Activated T-cell treated with anti-CD3 and anti-CD28 coated beads, Interleukin-2, amount 50 U/mL, for 4 hours (primary cell): ENCODE results near the gene DARS1. TPM values are rescaled to one million over a fixed set of nuclear protein-coding genes. Genes with fewer than 3 reads are reported as not detected.
"Not testable (repeated sequence)": the region's sequence is repeated elsewhere in the genome, so short reads cannot be mapped to it uniquely, and the experiment has no call there.

Experiments used
- ATAC-seq, 2 donors: fragments of 200-7000 bp; cut with Tn5 transposase; one replicate each; pipeline ENCODE4 v1.10.0; 2021
- DNase-seq: peaks from one replicate; pipeline ENCODE4 v3.0.0-alpha.2; 2020
- H3K27me3 Mint-ChIP-seq: one replicate; pipeline ENCODE4 v1.8.0; 2021; ENCODE audit warnings: low read depth, mixed read lengths
- H3K36me3 Mint-ChIP-seq: one replicate; pipeline ENCODE4 v1.8.0; 2022; ENCODE audit warnings: mixed read lengths; ENCODE audit not compliant: insufficient read depth
- H3K4me1 Mint-ChIP-seq: one replicate; pipeline ENCODE4 v1.8.0; 2021; ENCODE audit warnings: low read depth, mixed read lengths
- H3K4me3 Mint-ChIP-seq: one replicate; pipeline ENCODE4 v1.8.0; 2021; ENCODE audit warnings: mild to moderate bottlenecking, moderate library complexity, mixed read lengths
- H3K9me3 Mint-ChIP-seq: one replicate; pipeline ENCODE4 v1.8.0; 2021; ENCODE audit warnings: mixed read lengths
- total RNA-seq, 3 donors: library from RNA; stranded (reverse); gene quantifications; one replicate each; pipeline ENCODE4 v1.2.1, GENCODE V29; 2021

Gene DARS1
- total RNA-seq, 3 donors from 2014 or later: 97.8 to 107 (median 103) TPM

DNA sequence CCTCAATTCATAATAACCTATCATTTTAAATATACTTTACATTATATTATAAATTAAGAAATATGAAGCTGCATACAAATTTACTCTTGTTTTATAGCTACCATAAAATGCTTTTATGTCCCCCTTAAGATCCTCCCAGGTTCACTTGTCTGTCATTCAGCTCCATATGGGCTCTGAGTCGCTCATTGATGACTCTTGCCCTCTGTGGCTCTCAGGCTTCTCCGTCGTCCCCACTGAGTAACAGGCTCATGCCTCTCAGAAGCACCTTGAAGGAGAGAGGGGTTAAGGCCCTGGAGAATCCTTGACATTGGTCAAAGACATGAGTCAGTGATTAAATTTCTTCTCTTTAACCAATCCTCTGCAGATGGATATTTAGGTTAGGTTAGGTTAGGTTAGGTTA is 103.0 kb downstream of the DARS1 start:
- H3K9me3 Mint-ChIP-seq: no peaks in the 10 kb centered on the region
- no peaks in the 10 kb centered on the region for H3K36me3 Mint-ChIP-seq
- no peak overlapping the region for H3K4me3 Mint-ChIP-seq
- ATAC-seq (peak in 1 of 2 donors; percentile 53), DNase-seq (no peak)
- peaks cover under 1% of the 10 kb centered on the region for H3K27me3 Mint-ChIP-seq
- peaks cover 3% of the 10 kb centered on the region for H3K4me1 Mint-ChIP-seq

DNA sequence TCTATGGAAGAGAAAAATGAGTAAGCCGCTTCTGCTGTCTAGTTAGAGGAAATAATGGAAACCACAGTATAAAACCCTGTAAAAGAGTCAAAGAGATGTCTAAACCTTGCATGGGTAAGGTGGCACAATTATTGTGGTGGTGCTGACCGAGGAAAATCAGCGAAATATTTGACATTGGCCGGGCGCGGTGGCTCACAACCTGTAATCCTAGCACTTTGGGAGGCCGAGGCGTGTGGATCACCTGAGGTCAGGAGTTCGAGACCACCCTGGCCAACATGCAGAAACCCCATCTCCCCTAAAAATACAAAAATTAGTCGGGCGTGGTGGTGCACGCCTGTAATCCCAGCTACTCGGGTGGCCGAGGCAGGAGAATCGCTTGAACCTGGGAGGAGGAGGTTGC is 108.7 kb downstream of the DARS1 start:
- H3K27me3 Mint-ChIP-seq, ATAC-seq, DNase-seq, H3K9me3 Mint-ChIP-seq: not testable (repeated sequence)
- Mint-ChIP-seq H3K4me3 (peak overlapping the region; percentile 95), H3K36me3 (peaks cover 23% of the 10 kb centered on the region), H3K4me1 (peaks cover 33% of the 10 kb centered on the region)

DNA sequence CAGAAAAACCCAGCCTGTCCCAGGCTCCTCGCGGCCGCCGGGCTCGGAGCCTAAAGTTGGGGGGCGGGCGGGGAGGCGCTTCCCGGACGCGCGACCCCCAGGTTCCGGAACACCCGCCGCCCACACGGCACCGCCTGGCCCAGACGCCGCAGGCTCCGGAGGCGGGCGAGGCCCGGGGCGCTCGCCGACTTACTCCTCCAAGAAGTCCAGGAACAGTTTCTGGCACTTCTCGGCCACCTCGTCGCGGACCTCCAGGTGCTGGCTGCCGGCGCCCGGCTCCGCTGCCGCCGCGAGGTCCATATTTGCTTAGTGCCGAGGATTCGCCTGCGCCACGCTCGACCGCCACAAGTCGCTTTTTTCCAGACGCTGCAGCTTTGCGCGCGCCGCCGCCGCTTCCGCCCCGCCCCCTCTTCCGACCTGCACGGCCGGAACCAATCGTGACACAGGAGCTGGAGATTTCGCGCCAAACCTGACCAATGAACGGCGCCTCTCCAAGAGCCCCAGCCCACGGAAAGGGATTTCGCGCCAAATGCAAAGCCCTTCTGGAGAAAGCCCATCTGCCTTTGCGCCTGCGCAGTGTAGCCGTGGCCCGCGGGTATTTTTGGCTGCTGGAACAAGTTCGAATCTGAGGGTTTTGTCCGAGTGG is 109.2 kb downstream of the DARS1 start, which contains the start of gene MCM6:
Gene MCM6, minus strand, starts transcription at position 378 of the 646 bp plus-strand sequence. Its CDS starts 78 bp downstream, at position 300.
- Mint-ChIP-seq H3K36me3 (peaks cover 25% of the 10 kb centered on the region), H3K9me3 (no peaks in the 10 kb centered on the region), H3K27me3 (no peaks in the 10 kb centered on the region), H3K4me3 (peak within 1 kb of the TSS; percentile 95), H3K4me1 (peaks cover 35% of the 10 kb centered on the region)
- peak; percentile 97 for DNase-seq
- ATAC-seq: peak; percentile 88 to 90

- Mint-ChIP-seq H3K27me3 (no peaks in the 10 kb centered on the region), H3K9me3 (no peaks in the 10 kb centered on the region), H3K4me3 (peak overlapping the region; percentile 95), H3K4me1 (peaks cover 38% of the 10 kb centered on the region), H3K36me3 (peaks cover 30% of the 10 kb centered on the region)
- DNase-seq: peak; percentile 70
- ATAC-seq: peak; percentile 85 to 86
Observed at GRCh38 chr2:135875491-135876065, 109.8 kb downstream of the DARS1 start.

- no peak for ATAC-seq
- DNase-seq: no peak
- peaks cover 35% of the 10 kb centered on the region for H3K36me3 Mint-ChIP-seq
- H3K4me3 Mint-ChIP-seq: peak overlapping the region; percentile 95
- H3K9me3 Mint-ChIP-seq: no peaks in the 10 kb centered on the region
- H3K27me3 Mint-ChIP-seq: no peaks in the 10 kb centered on the region
- peaks cover 42% of the 10 kb centered on the region for H3K4me1 Mint-ChIP-seq
Observed at GRCh38 chr2:135874777-135875365, 110.6 kb downstream of the DARS1 start.

DNA sequence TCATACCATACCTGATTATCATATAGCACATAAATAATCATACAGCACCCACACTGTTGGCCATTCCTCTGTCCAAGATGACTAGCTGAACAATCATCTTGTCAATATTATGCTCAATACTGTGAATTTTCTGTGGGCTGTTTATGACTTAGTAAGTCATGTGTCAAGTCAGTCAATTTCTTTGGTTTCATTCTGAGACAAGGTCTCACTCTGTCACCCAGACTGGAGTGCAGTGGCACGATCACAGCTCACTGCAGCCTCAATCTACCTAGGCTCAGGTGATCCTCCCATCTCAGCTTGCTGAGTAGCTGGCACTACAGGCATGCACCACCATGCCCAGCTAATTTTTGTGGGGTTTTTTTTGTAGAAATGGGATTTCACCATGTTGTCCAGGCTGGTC is 114.9 kb downstream of the DARS1 start:
- Mint-ChIP-seq H3K4me1 (peaks cover 36% of the 10 kb centered on the region), H3K4me3 (no peak overlapping the region)

GRCh38 chr2:135863233-135863632 is 122.2 kb downstream of the DARS1 start:
- ATAC-seq: no peak
- no peak overlapping the region for H3K4me3 Mint-ChIP-seq

More for the DNA sequence above, 114.9 kb downstream of the DARS1 start:
- peaks cover 58% of the 10 kb centered on the region for H3K36me3 Mint-ChIP-seq
- no peak for DNase-seq
- H3K9me3 Mint-ChIP-seq: no peaks in the 10 kb centered on the region
- no peaks in the 10 kb centered on the region for H3K27me3 Mint-ChIP-seq
- ATAC-seq: peak; percentile 73 to 74

DNA sequence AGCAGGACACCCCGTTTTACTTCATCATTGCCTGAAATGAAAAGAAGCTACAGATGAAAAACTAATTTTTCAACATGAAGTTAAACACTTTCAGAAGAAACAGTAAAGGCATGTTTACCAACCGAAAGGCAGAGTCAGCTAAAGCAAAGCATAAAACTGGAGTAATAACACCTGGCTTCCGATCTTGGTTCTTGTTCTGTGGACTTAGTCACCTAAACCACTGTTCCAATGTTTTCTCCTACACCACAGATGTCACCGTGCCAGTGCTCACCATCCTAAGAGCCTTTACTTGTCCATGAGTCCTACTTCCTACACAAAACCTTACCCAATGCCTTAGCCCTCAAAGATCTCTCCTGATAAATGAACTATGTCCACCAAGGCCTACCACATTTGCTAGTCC is 122.7 kb downstream of the DARS1 start:
- Mint-ChIP-seq H3K4me1 (peaks cover 3% of the 10 kb centered on the region), H3K27me3 (no peaks in the 10 kb centered on the region), H3K9me3 (no peaks in the 10 kb centered on the region), H3K36me3 (peaks cover 45% of the 10 kb centered on the region), H3K4me3 (no peak overlapping the region)
- DNase-seq: no peak
- ATAC-seq: no peak

More at GRCh38 chr2:135863233-135863632, 122.2 kb downstream of the DARS1 start:
- Mint-ChIP-seq H3K36me3 (peaks cover 46% of the 10 kb centered on the region), H3K9me3 (no peaks in the 10 kb centered on the region), H3K4me1 (peaks cover 3% of the 10 kb centered on the region), H3K27me3 (no peaks in the 10 kb centered on the region)
- no peak for DNase-seq

Other genes starting within 250 kb of the DARS1 start
- 10 to 100 TPM; 78.2 to 91.1 (median 80.5) TPM for gene UBXN4, start 243.8 kb downstream of the DARS1 start, total RNA-seq
- gene LCT, start 148.4 kb downstream of the DARS1 start, total RNA-seq: under 1 TPM; 0.05 to 0.21 (median 0.10) TPM
- gene MCM6, start 109.2 kb downstream of the DARS1 start, total RNA-seq: 100 to 1,000 TPM; 157 to 197 (median 185) TPM
- gene CXCR4, start 132.5 kb upstream of the DARS1 start, total RNA-seq: 10 to 100 TPM; 17.6 to 28.5 (median 24.0) TPM